Posterior vena cava (tissue), 2 donors: Measurements from ENCODE around the gene ZNF701. TPM values are rescaled to one million over a fixed set of nuclear protein-coding genes. Genes with fewer than 3 reads are reported as not detected.
"Not testable (repeated sequence)": the region's sequence is repeated elsewhere in the genome, so short reads cannot be mapped to it uniquely, and the experiment has no call there.

Experiments
- DNase-seq: peaks from one replicate; pipeline ENCODE4 v3.0.0-alpha.2; 2020; ENCODE audit warnings: low spot score
- intact Hi-C, 2 donors: fragments of 100-400 bp; cut with DNase I; formaldehyde crosslinking; loops; one replicate each; pipeline versions ENCODE4 v1.14.1 to v1.14.2; 2022 to 2023
- total RNA-seq, 2 donors: library from RNA; stranded (reverse); fragmentation: NEBNext Ultra II Directional; extraction: Animal tissue kit (Norgen Biotek cat#: 25700); gene quantifications; one replicate each; pipeline ENCODE4 v1.2.1, GENCODE V29; 2021
- donor health status: DM: yes; HTN: yes; CAD: no.
- donor health status: DM: yes; HTN: yes; CAD: no.

ZNF701 gene
- total RNA-seq, 2 donors from 2014 or later: 11.3 to 16.0 TPM

DNA sequence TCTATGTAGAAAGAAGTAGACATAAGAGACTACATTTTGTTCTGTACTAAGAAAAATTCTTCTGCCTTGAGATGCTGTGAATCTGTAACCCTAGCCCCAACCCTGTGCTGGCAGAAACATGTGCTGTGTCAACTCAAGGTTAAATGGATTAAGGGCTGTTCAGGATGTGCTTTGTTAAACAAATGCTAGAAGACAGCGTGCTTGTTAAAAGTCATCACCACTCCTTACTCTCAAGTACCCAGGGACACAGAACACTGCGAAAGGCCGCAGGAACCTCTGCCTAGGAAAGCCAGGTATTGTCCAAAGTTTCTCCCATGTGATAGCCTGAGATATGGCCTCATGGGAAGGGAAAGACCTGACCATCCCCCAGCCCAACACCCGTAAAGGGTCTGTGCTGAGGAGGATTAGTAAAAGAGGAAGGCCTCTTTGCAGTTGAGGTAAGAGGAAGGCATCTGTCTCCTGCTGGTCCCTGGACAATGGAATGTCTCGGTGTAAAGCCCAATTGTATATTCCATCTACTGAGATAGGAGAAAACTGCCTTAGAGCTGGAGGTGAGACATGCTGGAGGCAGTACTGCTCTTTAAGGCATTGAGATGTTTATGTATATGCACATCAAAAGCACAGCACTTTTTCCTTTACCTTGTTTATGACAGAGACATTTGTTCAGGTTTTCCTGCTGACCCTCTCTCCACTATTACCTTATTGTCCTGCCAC, 11.2 kb upstream of the ZNF701 start:
- DNase-seq, intact Hi-C loops: not testable (repeated sequence)

- DNase-seq, intact Hi-C loops: not testable (repeated sequence)
These were observed 8.5 kb upstream of the ZNF701 start for GRCh38 chr19:52561611-52562010.

- intact Hi-C loops: no loop called here
- DNase-seq: no peak
These were observed 4.0 kb upstream of the ZNF701 start for GRCh38 chr19:52566121-52566520.

GRCh38 chr19:52566588-52566987, 3.5 kb upstream of the ZNF701 start:
- no peak for DNase-seq
- intact Hi-C loops: no loop called here

- intact Hi-C loops: no loop called here
- DNase-seq: no peak
These were observed 2.2 kb upstream of the ZNF701 start for GRCh38 chr19:52567921-52568320.

DNA sequence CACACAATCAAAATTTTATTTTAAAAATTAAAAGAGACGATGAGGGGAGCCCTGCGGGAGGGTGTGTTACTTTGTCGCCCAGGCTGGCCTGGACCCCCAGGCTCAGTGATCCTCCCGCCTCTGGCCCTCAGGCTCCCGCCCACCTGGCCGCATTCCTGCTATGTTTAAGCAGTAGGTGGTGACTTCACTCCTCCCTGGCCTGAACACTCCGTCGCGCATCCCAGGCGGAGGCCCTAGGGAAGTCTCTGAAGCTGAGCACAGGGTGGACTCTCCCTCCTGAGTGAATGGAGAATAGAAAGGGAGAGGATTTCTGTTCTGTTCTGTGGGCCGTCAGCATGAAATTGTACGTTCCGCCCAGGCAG, 468 bp upstream of the ZNF701 start:
- peak; percentile 83 for DNase-seq
- intact Hi-C loops: not testable (repeated sequence)

GRCh38 chr19:52584736-52585440, 14.8 kb downstream of the ZNF701 start:
- intact Hi-C loops: no loop called here
- no peak for DNase-seq

- intact Hi-C loops: no loop called here
- DNase-seq: no peak
These were observed 15.5 kb downstream of the ZNF701 start for GRCh38 chr19:52585604-52586003.

GRCh38 chr19:52590728-52591127, 20.6 kb downstream of the ZNF701 start:
- no peak for DNase-seq
- intact Hi-C loops: no loop called here

- intact Hi-C loops: no loop called here
These were observed 22.2 kb downstream of the ZNF701 start for GRCh38 chr19:52592301-52592700.

GRCh38 chr19:52593441-52593840, 23.4 kb downstream of the ZNF701 start:
- DNase-seq, intact Hi-C loops: not testable (repeated sequence)

More at GRCh38 chr19:52592301-52592700, 22.2 kb downstream of the ZNF701 start:
- DNase-seq: no peak

GRCh38 chr19:52599241-52599640, 29.2 kb downstream of the ZNF701 start:
- DNase-seq: no peak
- intact Hi-C loops: no loop called here

- DNase-seq: no peak
- intact Hi-C loops: no loop called here
These were observed 30.5 kb downstream of the ZNF701 start for GRCh38 chr19:52600639-52601024.

GRCh38 chr19:52601025-52601973, 31.2 kb downstream of the ZNF701 start:
- intact Hi-C loops: no loop called here
- DNase-seq: peak; percentile 99

- not testable (repeated sequence) for DNase-seq
These were observed 31.9 kb downstream of the ZNF701 start for GRCh38 chr19:52601974-52602366.

GRCh38 chr19:52602941-52603340, 32.9 kb downstream of the ZNF701 start:
- DNase-seq: no peak
- intact Hi-C loops: no loop called here

More at GRCh38 chr19:52601974-52602366, 31.9 kb downstream of the ZNF701 start:
- intact Hi-C loops: not testable (repeated sequence)

DNA sequence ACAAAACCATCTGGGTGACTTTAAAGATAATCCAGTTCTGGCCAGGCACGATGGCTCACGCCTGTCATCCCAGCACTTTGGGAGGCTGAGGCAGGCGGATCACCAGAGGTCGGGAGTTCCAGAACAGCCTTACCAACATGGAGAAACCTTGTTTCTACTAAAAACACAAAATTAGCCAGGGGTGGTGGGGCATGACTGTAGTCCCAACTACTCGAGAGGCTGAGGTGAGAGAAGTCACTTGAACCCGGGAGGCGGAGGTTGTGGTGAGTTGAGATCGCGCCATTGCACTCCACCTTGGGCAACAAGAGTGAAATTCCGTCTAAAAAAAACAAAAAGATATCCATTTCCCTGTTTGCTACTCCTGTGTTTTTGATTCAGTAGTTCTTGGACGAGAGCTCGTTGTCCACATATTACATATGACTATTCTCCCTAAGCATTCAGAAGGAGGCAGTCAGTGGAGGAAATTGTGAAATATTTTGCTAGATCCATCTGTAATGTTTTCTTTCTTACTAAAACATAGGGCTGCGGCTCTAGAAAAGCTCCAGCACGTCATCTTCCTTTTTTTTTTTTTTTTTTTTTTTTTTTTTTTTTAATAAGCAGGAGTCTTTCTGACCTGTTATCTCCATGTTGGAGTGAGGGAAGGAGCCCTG, 33.6 kb downstream of the ZNF701 start:
- intact Hi-C loops: no loop called here
- no peak for DNase-seq

- intact Hi-C loops: no loop called here
- no peak for DNase-seq
These were observed 43.3 kb downstream of the ZNF701 start for GRCh38 chr19:52613299-52613906.

DNA sequence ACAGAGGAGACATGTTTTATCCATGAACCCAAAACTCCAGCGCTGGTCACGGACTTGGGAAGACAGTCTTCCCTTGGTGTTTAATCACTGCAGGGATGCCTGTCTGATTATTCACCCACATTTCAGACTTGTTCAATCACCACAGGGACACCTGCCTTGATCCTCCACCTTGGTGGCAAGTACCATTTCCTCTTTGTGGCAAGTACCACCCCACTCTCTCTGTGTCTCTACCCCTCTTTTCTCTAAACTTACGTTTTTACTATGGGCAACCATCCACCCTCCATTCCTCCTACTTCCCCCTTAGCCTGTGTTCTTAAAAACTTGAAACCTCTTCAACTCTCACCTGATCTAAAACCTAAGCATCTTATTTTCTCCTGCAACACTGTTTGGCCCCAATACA, 51.3 kb downstream of the ZNF701 start:
- intact Hi-C loops: no loop called here
- no peak for DNase-seq
